Aorta (tissue), 5 donors: ENCODE measurements around the gene GRAMD4. TPM values are rescaled to one million over a fixed set of nuclear protein-coding genes. Genes with fewer than 3 reads are reported as not detected.
A peak's percentile ranks its signal among the peaks of the same experiment; 100 is the strongest.

Experiments
- ATAC-seq: fragments of 200-7000 bp; cut with Tn5 transposase; one replicate; pipeline ENCODE4 v1.9.1; 2022; ENCODE audit warnings: moderate library complexity; ENCODE audit not compliant: low FRiP score
- DNase-seq, 2 donors: peaks; one replicate each; pipeline ENCODE4 v3.0.0-alpha.2; 2020
- H3K27ac ChIP-seq, 2 donors: one replicate each; pipeline ENCODE4 v1.5.1; 2013; ENCODE audit warnings: low read length in 2 of 2, mild to moderate bottlenecking in 2 of 2, moderate library complexity in 2 of 2, control low read depth in 1 of 2, inconsistent platforms in 1 of 2, low read depth in 1 of 2
- H3K27me3 ChIP-seq, 2 donors: one replicate each; pipeline ENCODE4 v1.6.1; 2013; ENCODE audit warnings: control low read depth in 1 of 2, low read length in 1 of 2, mild to moderate bottlenecking in 1 of 2, moderate library complexity in 1 of 2; ENCODE audit not compliant: insufficient read depth in 2 of 2, control insufficient read depth in 1 of 2
- H3K36me3 ChIP-seq, 2 donors: one replicate each; pipeline ENCODE4 v1.6.1; 2013; ENCODE audit warnings: control low read depth in 1 of 2, low read length in 1 of 2, mild to moderate bottlenecking in 1 of 2; ENCODE audit not compliant: insufficient read depth in 2 of 2, control insufficient read depth in 1 of 2
- H3K4me1 ChIP-seq, 2 donors: one replicate each; pipeline ENCODE4 v1.6.1; 2013; ENCODE audit warnings: low read length in 2 of 2, control low read depth in 1 of 2, mild to moderate bottlenecking in 1 of 2, moderate library complexity in 1 of 2; ENCODE audit not compliant: insufficient read depth in 2 of 2, control insufficient read depth in 1 of 2
- H3K4me3 ChIP-seq, 2 donors: one replicate each; pipeline ENCODE4 v1.5.1; 2013; ENCODE audit warnings: low read length in 2 of 2, control low read depth in 1 of 2, mild to moderate bottlenecking in 1 of 2
- H3K9me3 ChIP-seq: one replicate; pipeline ENCODE4 v1.6.1; 2013; ENCODE audit warnings: mild to moderate bottlenecking, low read length; ENCODE audit not compliant: control insufficient read depth
- WGBS, 2 donors: extraction: QIAGEN DNeasy Blood & Tissue Kit; methylation state at CpG; one replicate each; pipeline ENCODE4 v1.1.7; 2013; 5-methylcytosine and 5-hydroxymethylcytosine counted together
- intact Hi-C, 2 donors: fragments of 100-400 bp; cut with DNase I; formaldehyde crosslinking; loops; one replicate each; pipeline versions ENCODE4 v1.14.2 to v1.15.0; 2022
- polyA plus RNA-seq, 2 donors: library from polyadenylated mRNA; stranded (reverse); fragments of 200-250 nt; gene quantifications; one replicate each; pipeline ENCODE4 v1.2.3, GENCODE V29; 2013
- total RNA-seq, 2 donors: library from RNA; stranded (reverse); fragmentation: NEBNext Ultra II Directional; extraction: Animal tissue kit (Norgen Biotek cat#: 25700); gene quantifications; one replicate each; pipeline ENCODE4 v1.2.1, GENCODE V29; 2021
- donor health status: healthy with polysubstance abuse.
- donor health status: Bipolar disorder and iron deficiency.
- donor health status: DM: no; HTN: no; CAD: no.
- donor health status: DM: no; HTN: no; CAD: no.
- donor health status: DM: yes; HTN: yes; CAD: no.

Gene GRAMD4
- total and polyA plus RNA-seq, 4 donors, result 5.5 to 37.1 (median 11.2) TPM

- no peak overlapping the region for H3K27ac ChIP-seq
- no peak for DNase-seq
- intact Hi-C loops, result no loop called here
- H3K9me3 ChIP-seq, result no peaks in the 10 kb centered on the region
- ATAC-seq, result no peak
- no peaks in the 10 kb centered on the region for H3K36me3 ChIP-seq
- no peak overlapping the region for H3K4me3 ChIP-seq
- WGBS, 2 donors, result 87 to 93% methylated on average over 14 to 15 of the region's 15 CpGs
- no peaks in the 10 kb centered on the region for H3K27me3 ChIP-seq
- H3K4me1 ChIP-seq, result no peaks in the 10 kb centered on the region
Measured at GRCh38 chr22:46593996-46594946, 25.9 kb upstream of the GRAMD4 start.

GRCh38 chr22:46594947-46595298, 25.3 kb upstream of the GRAMD4 start:
- H3K27me3 ChIP-seq, result no peaks in the 10 kb centered on the region
- H3K9me3 ChIP-seq, result no peaks in the 10 kb centered on the region
- no peaks in the 10 kb centered on the region for H3K4me1 ChIP-seq
- no peaks in the 10 kb centered on the region for H3K36me3 ChIP-seq
- H3K27ac ChIP-seq, result no peak overlapping the region
- DNase-seq (peak in 1 of 2 donors; percentile 65), ATAC-seq (no peak)
- intact Hi-C loops, result no loop called here
- WGBS, 2 donors, result 93 to 94% methylated on average over 17 of the region's 17 CpGs
- H3K4me3 ChIP-seq, result no peak overlapping the region

GRCh38 chr22:46595545-46595944, 24.6 kb upstream of the GRAMD4 start:
- no peaks in the 10 kb centered on the region for H3K9me3 ChIP-seq
- no peaks in the 10 kb centered on the region for H3K27me3 ChIP-seq
- H3K4me3 ChIP-seq, result no peak overlapping the region
- ATAC-seq (no peak), DNase-seq (peak in 1 of 2 donors; percentile 73)
- intact Hi-C loops, result no loop called here
- no peaks in the 10 kb centered on the region for H3K36me3 ChIP-seq
- WGBS, 2 donors, result 84 to 86% methylated on average over 8 of the region's 8 CpGs
- H3K27ac ChIP-seq, result no peak overlapping the region
- H3K4me1 ChIP-seq, result no peaks in the 10 kb centered on the region

- no peaks in the 10 kb centered on the region for H3K9me3 ChIP-seq
- intact Hi-C loops, result no loop called here
- no peaks in the 10 kb centered on the region for H3K27me3 ChIP-seq
- ATAC-seq (peak; percentile 36), DNase-seq (peak in 1 of 2 donors; percentile 84)
- WGBS, 2 donors, result 10% methylated on average over 10 of the region's 10 CpGs
- H3K4me1 ChIP-seq, result no peaks in the 10 kb centered on the region
- H3K27ac ChIP-seq, result no peak overlapping the region
- H3K4me3 ChIP-seq, result no peak overlapping the region
- no peaks in the 10 kb centered on the region for H3K36me3 ChIP-seq
Measured at GRCh38 chr22:46596032-46596441, 24.1 kb upstream of the GRAMD4 start.

GRCh38 chr22:46596819-46597218, 23.4 kb upstream of the GRAMD4 start:
- no peaks in the 10 kb centered on the region for H3K9me3 ChIP-seq
- no peak overlapping the region for H3K27ac ChIP-seq
- intact Hi-C loops, result no loop called here
- no peak for ATAC-seq
- peak in 1 of 2 donors; percentile 69 for DNase-seq
- H3K4me3 ChIP-seq, result no peak overlapping the region
- no peaks in the 10 kb centered on the region for H3K27me3 ChIP-seq
- H3K4me1 ChIP-seq, result no peaks in the 10 kb centered on the region
- no peaks in the 10 kb centered on the region for H3K36me3 ChIP-seq
- 84 to 85% methylated on average over 7 of the region's 7 CpGs for WGBS, 2 donors

- intact Hi-C loops, result no loop called here
- Histone ChIP-seq H3K27ac (no peak overlapping the region), H3K4me3 (no peak overlapping the region), H3K36me3 (no peaks in the 10 kb centered on the region), H3K4me1 (no peaks in the 10 kb centered on the region), H3K9me3 (no peaks in the 10 kb centered on the region), H3K27me3 (no peaks in the 10 kb centered on the region)
- ATAC-seq (no peak), DNase-seq (no peak)
- 95 to 98% methylated on average over 7 of the region's 7 CpGs for WGBS, 2 donors
Measured at GRCh38 chr22:46598224-46598623, 22.0 kb upstream of the GRAMD4 start.

GRCh38 chr22:46598737-46599424, 21.3 kb upstream of the GRAMD4 start:
- no peak overlapping the region for H3K27ac ChIP-seq
- DNase-seq (peak; percentile 55 to 79), ATAC-seq (no peak)
- H3K4me1 ChIP-seq, result no peaks in the 10 kb centered on the region
- WGBS, 2 donors, result 92% methylated on average over 18 of the region's 18 CpGs
- intact Hi-C loops, result no loop called here
- H3K36me3 ChIP-seq, result no peaks in the 10 kb centered on the region
- no peaks in the 10 kb centered on the region for H3K27me3 ChIP-seq
- no peaks in the 10 kb centered on the region for H3K9me3 ChIP-seq
- no peak overlapping the region for H3K4me3 ChIP-seq

- Histone ChIP-seq H3K27me3 (no peaks in the 10 kb centered on the region), H3K4me3 (no peak overlapping the region), H3K9me3 (no peaks in the 10 kb centered on the region), H3K27ac (no peak overlapping the region), H3K36me3 (no peaks in the 10 kb centered on the region), H3K4me1 (no peaks in the 10 kb centered on the region)
- intact Hi-C loops, result no loop called here
- ATAC-seq (no peak), DNase-seq (peak in 1 of 2 donors; percentile 45)
- WGBS, 2 donors, result 89% methylated on average over 15 of the region's 15 CpGs
Measured at GRCh38 chr22:46600273-46600796, 19.9 kb upstream of the GRAMD4 start.
